ENCODE data around the gene MYO18A. TPM values are rescaled to one million over a fixed set of nuclear protein-coding genes. Genes with fewer than 3 reads are reported as not detected.

MYO18A gene
- total RNA-seq, 4 donors from 2014 or later, result 33.2 to 104 (median 59.3) TPM

- Histone ChIP-seq H3K27me3 (no peaks in the 10 kb centered on the region), H3K27ac (no peak overlapping the region), H3K4me3 (no peak overlapping the region), H3K9me3 (no peaks in the 10 kb centered on the region), H3K4me1 (no peaks in the 10 kb centered on the region), H3K36me3 (no peaks in the 10 kb centered on the region)
- TF ChIP-seq POLR2A (IDR thresholded peaks at IDR 0.05) (no peak), CTCF (IDR thresholded peaks at IDR 0.05) (no peak)
- intact Hi-C loops (cut with DNase I; ENCODE audit: low total_unique reads), result no loop called here
- no peak for DNase-seq
Observed at GRCh38 chr17:29059281-29059680, 120.9 kb downstream of the MYO18A start.

GRCh38 chr17:29058391-29058790 is 121.8 kb downstream of the MYO18A start:
- no peak overlapping the region for H3K4me3 ChIP-seq
- no peaks in the 10 kb centered on the region for H3K36me3 ChIP-seq
- DNase-seq, result no peak
- intact Hi-C loops (cut with DNase I; ENCODE audit: low total_unique reads), result no loop called here
- no peak for TF ChIP-seq POLR2A (IDR thresholded peaks at IDR 0.05)
- H3K4me1 ChIP-seq, result no peaks in the 10 kb centered on the region
- no peaks in the 10 kb centered on the region for H3K9me3 ChIP-seq
- no peak overlapping the region for H3K27ac ChIP-seq
- H3K27me3 ChIP-seq, result no peaks in the 10 kb centered on the region

- DNase-seq, result no peak
- H3K27ac ChIP-seq, result no peak overlapping the region
Observed at GRCh38 chr17:29057361-29057760, 122.8 kb downstream of the MYO18A start.

GRCh38 chr17:29054835-29055234 is 125.4 kb downstream of the MYO18A start:
- Histone ChIP-seq H3K27me3 (no peaks in the 10 kb centered on the region), H3K27ac (no peak overlapping the region), H3K9me3 (no peaks in the 10 kb centered on the region), H3K4me1 (no peaks in the 10 kb centered on the region), H3K4me3 (no peak overlapping the region), H3K36me3 (no peaks in the 10 kb centered on the region)
- TF ChIP-seq CTCF (IDR thresholded peaks at IDR 0.05), result no peak
- no peak for TF ChIP-seq POLR2A (IDR thresholded peaks at IDR 0.05)
- DNase-seq, result no peak
- intact Hi-C loops (cut with DNase I; ENCODE audit: low total_unique reads), result no loop called here

More at GRCh38 chr17:29057361-29057760, 122.8 kb downstream of the MYO18A start:
- no peak overlapping the region for H3K4me3 ChIP-seq
- intact Hi-C loops (cut with DNase I; ENCODE audit: low total_unique reads), result no loop called here
- no peaks in the 10 kb centered on the region for H3K9me3 ChIP-seq
- TF ChIP-seq POLR2A (IDR thresholded peaks at IDR 0.05) (no peak), CTCF (IDR thresholded peaks at IDR 0.05) (no peak)
- H3K4me1 ChIP-seq, result no peaks in the 10 kb centered on the region
- no peaks in the 10 kb centered on the region for H3K36me3 ChIP-seq
- H3K27me3 ChIP-seq, result no peaks in the 10 kb centered on the region

GRCh38 chr17:29051731-29052130 is 128.5 kb downstream of the MYO18A start:
- Histone ChIP-seq H3K4me3 (no peak overlapping the region), H3K4me1 (no peaks in the 10 kb centered on the region), H3K27me3 (no peaks in the 10 kb centered on the region), H3K9me3 (no peaks in the 10 kb centered on the region), H3K27ac (no peak overlapping the region), H3K36me3 (no peaks in the 10 kb centered on the region)
- no peak for TF ChIP-seq POLR2A (IDR thresholded peaks at IDR 0.05)
- TF ChIP-seq CTCF (IDR thresholded peaks at IDR 0.05), result no peak
- no peak for DNase-seq
- intact Hi-C loops (cut with DNase I; ENCODE audit: low total_unique reads), result no loop called here

- no peak for TF ChIP-seq POLR2A (IDR thresholded peaks at IDR 0.05)
- no peak for TF ChIP-seq CTCF (IDR thresholded peaks at IDR 0.05)
- Histone ChIP-seq H3K4me1 (no peaks in the 10 kb centered on the region), H3K27ac (no peak overlapping the region), H3K9me3 (no peaks in the 10 kb centered on the region), H3K27me3 (no peaks in the 10 kb centered on the region), H3K36me3 (no peaks in the 10 kb centered on the region), H3K4me3 (no peak overlapping the region)
- no peak for DNase-seq
- intact Hi-C loops (cut with DNase I; ENCODE audit: low total_unique reads), result no loop called here
Observed at GRCh38 chr17:29051194-29051593, 129.0 kb downstream of the MYO18A start.

Data from uterus (tissue), 4 donors.